GM20431 (cell line): ENCODE results near the gene EPM2AIP1.
"Not testable (repeated sequence)": the region's sequence is repeated elsewhere in the genome, so short reads cannot be mapped to it uniquely, and the experiment has no call there.

Source experiments
- in situ Hi-C: fragments of 300-500 bp; cut with MseI, MboI; formaldehyde crosslinking; loops from one replicate; pipeline ENCODE4 v1.15.0; 2020; ENCODE audit warnings: low sequenced_read_pairs; ENCODE audit not compliant: unreplicated experiment

The EPM2AIP1 gene

GRCh38 chr3:36957063-36957462 is 35.9 kb downstream of the EPM2AIP1 start:
- in situ Hi-C loops = loop anchor here (25.0 kb wide), 1 partner anchor 220 kb away; no protein-coding TSS in a partner anchor

- in situ Hi-C loops = loop anchor here (25.0 kb wide), 1 partner anchor 219 kb away; no protein-coding TSS in a partner anchor
Measured at GRCh38 chr3:36956155-36956554, 36.8 kb downstream of the EPM2AIP1 start.

- in situ Hi-C loops = loop anchor here (25.0 kb wide), 1 partner anchor 217 kb away; no protein-coding TSS in a partner anchor
Measured at GRCh38 chr3:36954452-36955134, 38.3 kb downstream of the EPM2AIP1 start.

- in situ Hi-C loops = not testable (repeated sequence)
Measured at GRCh38 chr3:36947814-36948213, 45.1 kb downstream of the EPM2AIP1 start.

GRCh38 chr3:36945333-36945980 is 47.5 kb downstream of the EPM2AIP1 start:
- in situ Hi-C loops = no loop called here

GRCh38 chr3:36944641-36945270 is 48.2 kb downstream of the EPM2AIP1 start, which contains the start of gene TRANK1:
TRANK1 (minus strand) TSS chr3:36945054; CDS start chr3:36944809, 245 bp downstream.
- in situ Hi-C loops = no loop called here

- in situ Hi-C loops = no loop called here
Measured at GRCh38 chr3:36944012-36944640, 48.8 kb downstream of the EPM2AIP1 start.

- in situ Hi-C loops = no loop called here
Measured at GRCh38 chr3:36943601-36944000, 49.3 kb downstream of the EPM2AIP1 start.

GRCh38 chr3:36942638-36943248 is 50.2 kb downstream of the EPM2AIP1 start:
- in situ Hi-C loops = no loop called here

- in situ Hi-C loops = no loop called here
Measured at GRCh38 chr3:36941658-36942057, 51.3 kb downstream of the EPM2AIP1 start.

- in situ Hi-C loops = no loop called here
Measured at GRCh38 chr3:36941162-36941561, 51.8 kb downstream of the EPM2AIP1 start.

- in situ Hi-C loops = no loop called here
Measured at GRCh38 chr3:36937492-36937891, 55.4 kb downstream of the EPM2AIP1 start.
